GM23338 (cell line): ENCODE data around the gene TMEM53.
A peak's percentile ranks its signal among the peaks of the same experiment; 100 is the strongest.

Experiments used
- CREB1 ChIP-seq: fragments of 250-450 bp; sonication (Bioruptor Pico); IDR thresholded peaks from 2 replicates; pipeline ENCODE4 v1.5.0; 2020; ENCODE audit warnings: low read depth, mild to moderate bottlenecking, moderate library complexity
- ETS1 ChIP-seq: IDR thresholded peaks from 2 replicates; pipeline ENCODE4 v1.6.1; 2016; ENCODE audit warnings: antibody characterized with exemption
- EZH2 ChIP-seq: fragments of 200-600 bp; sonication (generic); IDR thresholded peaks from one replicate; pipeline ENCODE4 v1.8.0; 2017; ENCODE audit warnings: antibody characterized with exemption, mild to moderate bottlenecking, low read depth; ENCODE audit not compliant: unreplicated experiment
- EZH2phosphoT487 ChIP-seq: fragments of 200-600 bp; sonication (generic); IDR thresholded peaks from one replicate; pipeline ENCODE4 v1.8.1; 2018; ENCODE audit warnings: antibody characterized with exemption; ENCODE audit not compliant: unreplicated experiment
- POLR2AphosphoS5 ChIP-seq: IDR thresholded peaks from 2 replicates; pipeline ENCODE4 v1.6.1; 2016; ENCODE audit warnings: antibody characterized with exemption, low read depth
- TF ChIP-seq, protein P1 (sequence below), 2 experiments: fragments of 200-600 bp in 1 of 2; sonication (generic) in 1 of 2; conservative IDR thresholded peaks; 2 replicates each; pipeline versions ENCODE4 v1.5.1 to v1.6.1; 2016 to 2017; ENCODE audit warnings: antibody characterized with exemption in 2 of 2, low read depth in 2 of 2, mild to moderate bottlenecking in 2 of 2, moderate library complexity in 1 of 2

GRCh38 chr1:44655609-44656008, 18.7 kb downstream of the TMEM53 start:
- TF ChIP-seq EZH2phosphoT487 (no peak), EZH2 (no peak), POLR2AphosphoS5 (no peak), ETS1 (no peak), CREB1 (no peak)
- TF ChIP-seq, protein P1, sequence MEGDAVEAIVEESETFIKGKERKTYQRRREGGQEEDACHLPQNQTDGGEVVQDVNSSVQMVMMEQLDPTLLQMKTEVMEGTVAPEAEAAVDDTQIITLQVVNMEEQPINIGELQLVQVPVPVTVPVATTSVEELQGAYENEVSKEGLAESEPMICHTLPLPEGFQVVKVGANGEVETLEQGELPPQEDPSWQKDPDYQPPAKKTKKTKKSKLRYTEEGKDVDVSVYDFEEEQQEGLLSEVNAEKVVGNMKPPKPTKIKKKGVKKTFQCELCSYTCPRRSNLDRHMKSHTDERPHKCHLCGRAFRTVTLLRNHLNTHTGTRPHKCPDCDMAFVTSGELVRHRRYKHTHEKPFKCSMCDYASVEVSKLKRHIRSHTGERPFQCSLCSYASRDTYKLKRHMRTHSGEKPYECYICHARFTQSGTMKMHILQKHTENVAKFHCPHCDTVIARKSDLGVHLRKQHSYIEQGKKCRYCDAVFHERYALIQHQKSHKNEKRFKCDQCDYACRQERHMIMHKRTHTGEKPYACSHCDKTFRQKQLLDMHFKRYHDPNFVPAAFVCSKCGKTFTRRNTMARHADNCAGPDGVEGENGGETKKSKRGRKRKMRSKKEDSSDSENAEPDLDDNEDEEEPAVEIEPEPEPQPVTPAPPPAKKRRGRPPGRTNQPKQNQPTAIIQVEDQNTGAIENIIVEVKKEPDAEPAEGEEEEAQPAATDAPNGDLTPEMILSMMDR (conservative IDR thresholded peaks at IDR 0.05; ENCODE audit: low read depth in 2 of 2) = peak; percentile 84 to 86
